ENCODE measurements around the gene GRK5. TPM values are rescaled to one million over a fixed set of nuclear protein-coding genes. Genes with fewer than 3 reads are reported as not detected.
A peak's percentile ranks its signal among the peaks of the same experiment; 100 is the strongest.

The GRK5 gene
- total RNA-seq, 2 experiments from 2014 or later = 21.2 to 24.8 TPM

DNA sequence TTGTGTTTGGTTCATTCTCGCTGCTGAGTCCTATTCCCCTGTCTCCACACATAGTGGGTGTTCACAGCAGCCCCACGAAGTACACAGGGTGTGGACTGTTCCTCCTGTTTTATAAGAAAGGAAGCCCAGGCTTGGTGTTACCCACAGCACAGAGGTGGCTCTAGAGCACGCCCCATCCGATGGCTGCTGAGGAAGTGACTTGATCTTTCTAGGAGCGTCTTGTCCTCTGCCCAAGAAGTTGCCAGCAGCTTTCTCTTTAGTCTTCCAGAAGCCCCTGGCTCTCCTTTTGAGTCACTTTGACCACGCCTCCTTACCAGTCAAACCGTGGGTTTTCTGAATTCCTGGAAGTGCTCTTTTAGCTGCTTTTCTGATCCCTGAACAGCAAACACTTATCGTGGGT, 94.0 kb downstream of the GRK5 start:
- ATAC-seq = peak; percentile 67
- no peaks in the 10 kb centered on the region for H3K27me3 Mint-ChIP-seq
- ChIA-PET POLR2A (interaction anchor here (0.6 to 1.4 kb wide), 3 partner anchors 14 to 305 kb away, joined by 3 to 5 read pairs (median 5); no protein-coding TSS in a partner anchor), CTCF (interaction anchor here (0.6 to 1.8 kb wide), 8 partner anchors 31 to 112 kb away, joined by 3 to 12 read pairs (median 3); partner anchors contain the start of gene GRK5)
- H3K27ac Mint-ChIP-seq = peak overlapping the region; percentile 98
- peaks cover 13% of the 10 kb centered on the region for H3K36me3 Mint-ChIP-seq (ENCODE audit: low read depth)
- DNase-seq = peak; percentile 85
- peak overlapping the region; percentile 53 for H3K4me3 Mint-ChIP-seq
- peaks cover 78% of the 10 kb centered on the region for H3K4me1 Mint-ChIP-seq
- intact Hi-C loops (cut with DNase I, micrococcal nuclease) = loop anchor here (1.0 to 10.0 kb wide), 4 partner anchors 14 to 1647 kb away; partner anchors contain the start of gene CACUL1 (in 1 of the 2)
- peaks cover 5% of the 10 kb centered on the region for H3K9me3 Mint-ChIP-seq (ENCODE audit: low read depth)

GRCh38 chr10:119302172-119302571, 94.8 kb downstream of the GRK5 start:
- no peak for DNase-seq
- intact Hi-C loops (cut with DNase I, micrococcal nuclease) = loop anchor here (10.0 kb wide), 2 partner anchors 547 to 1647 kb away; partner anchors contain the start of gene CACUL1 (in 1 of the 2)

GRCh38 chr10:119302591-119303253, 95.4 kb downstream of the GRK5 start:
- no peak for ATAC-seq
- Mint-ChIP-seq H3K4me1 (peaks cover 91% of the 10 kb centered on the region), H3K4me3 (no peak overlapping the region), H3K27ac (peak overlapping the region; percentile 98), H3K36me3 (ENCODE audit: low read depth) (peaks cover 2% of the 10 kb centered on the region), H3K27me3 (no peaks in the 10 kb centered on the region), H3K9me3 (ENCODE audit: low read depth) (no peaks in the 10 kb centered on the region)
- DNase-seq = no peak
- intact Hi-C loops (cut with DNase I, micrococcal nuclease) = loop anchor here (10.0 kb wide), 2 partner anchors 548 to 1648 kb away; partner anchors contain the start of gene CACUL1 (in 1 of the 2)
- ChIA-PET CTCF (interaction anchor here (0.6 to 1.8 kb wide), 5 partner anchors 55 to 565 kb away, joined by 3 to 12 read pairs (median 5); partner anchors contain the start of gene GRK5), POLR2A (interaction anchor here (1.4 kb wide), 1 partner anchor 13 kb away, joined by 5 read pairs; no protein-coding TSS in a partner anchor)

More at GRCh38 chr10:119302172-119302571, 94.8 kb downstream of the GRK5 start:
- peak overlapping the region; percentile 53 for H3K4me3 Mint-ChIP-seq
- ATAC-seq = no peak
- peak overlapping the region; percentile 98 for H3K27ac Mint-ChIP-seq
- H3K9me3 Mint-ChIP-seq (ENCODE audit: low read depth) = peaks cover 2% of the 10 kb centered on the region
- H3K4me1 Mint-ChIP-seq = peaks cover 85% of the 10 kb centered on the region
- POLR2A ChIA-PET = interaction anchor here (1.2 to 1.4 kb wide), 2 partner anchors 14 to 31 kb away, joined by 5 read pairs; no protein-coding TSS in a partner anchor
- no peaks in the 10 kb centered on the region for H3K27me3 Mint-ChIP-seq
- peaks cover 7% of the 10 kb centered on the region for H3K36me3 Mint-ChIP-seq (ENCODE audit: low read depth)
- CTCF ChIA-PET = interaction anchor here (0.6 to 1.8 kb wide), 9 partner anchors 31 to 566 kb away, joined by 3 to 12 read pairs (median 3); partner anchors contain the start of gene GRK5

DNA sequence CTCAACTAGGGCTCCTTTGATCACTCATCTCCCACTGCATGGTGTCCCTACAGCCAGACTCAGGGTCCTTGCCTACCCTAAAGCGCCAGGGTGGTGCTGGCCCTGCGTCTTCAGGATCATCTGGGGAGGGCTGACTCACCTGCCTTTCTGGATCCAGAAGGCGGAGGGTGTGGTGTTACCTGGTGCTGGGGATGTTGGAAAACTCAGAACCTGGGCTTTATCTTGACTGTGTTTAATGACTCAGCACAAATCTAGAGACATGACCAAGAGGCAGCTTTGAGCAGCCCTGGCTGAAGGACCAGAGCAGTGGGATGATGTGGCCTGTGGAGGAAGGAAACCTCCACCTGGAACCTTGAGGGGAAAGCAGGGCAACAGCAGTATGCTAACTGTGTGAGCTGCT, 96.5 kb downstream of the GRK5 start:
- DNase-seq (no peak), ATAC-seq (no peak)
- intact Hi-C loops (cut with DNase I, micrococcal nuclease) = loop anchor here (10.0 kb wide), 2 partner anchors 549 to 1649 kb away; partner anchors contain the start of gene CACUL1 (in 1 of the 2)
- Mint-ChIP-seq H3K36me3 (ENCODE audit: low read depth) (no peaks in the 10 kb centered on the region), H3K9me3 (ENCODE audit: low read depth) (no peaks in the 10 kb centered on the region), H3K27me3 (no peaks in the 10 kb centered on the region), H3K4me1 (peaks cover 94% of the 10 kb centered on the region), H3K4me3 (no peak overlapping the region), H3K27ac (peak overlapping the region; percentile 98)
- POLR2A ChIA-PET = no interaction called here
- CTCF ChIA-PET = interaction anchor here (0.7 to 3.9 kb wide), 2 partner anchors 94 to 139 kb away, joined by 3 to 35 read pairs; partner anchors contain the start of genes GRK5 and SFXN4

DNA sequence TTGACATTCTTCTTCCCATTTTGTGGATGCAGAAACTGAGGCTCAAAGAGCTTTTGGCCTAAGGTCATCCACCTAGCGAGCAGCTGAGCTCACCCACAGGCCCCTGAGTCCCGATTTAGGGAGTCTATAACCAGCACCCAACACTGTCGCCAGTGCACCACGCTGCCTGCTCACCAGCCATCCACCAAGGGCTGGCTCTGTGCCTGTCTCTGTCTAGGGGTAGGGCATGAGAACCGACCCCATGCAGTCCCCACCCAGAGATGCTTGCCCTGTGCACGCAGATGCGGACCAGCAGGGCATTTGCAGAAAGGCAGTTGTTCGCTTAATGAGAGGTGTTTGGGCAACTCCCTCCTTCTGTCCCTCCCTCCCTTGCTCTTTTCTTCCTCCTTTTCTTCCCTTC, 97.2 kb downstream of the GRK5 start:
- Mint-ChIP-seq H3K4me1 (peaks cover 93% of the 10 kb centered on the region), H3K9me3 (ENCODE audit: low read depth) (no peaks in the 10 kb centered on the region), H3K4me3 (no peak overlapping the region), H3K36me3 (ENCODE audit: low read depth) (no peaks in the 10 kb centered on the region), H3K27me3 (no peaks in the 10 kb centered on the region), H3K27ac (peak overlapping the region; percentile 100)
- ATAC-seq (no peak), DNase-seq (no peak)
- CTCF ChIA-PET = interaction anchor here (0.7 to 3.9 kb wide), 2 partner anchors 95 to 139 kb away, joined by 3 to 35 read pairs; partner anchors contain the start of genes GRK5 and SFXN4
- POLR2A ChIA-PET = interaction anchor here (0.7 kb wide), 1 partner anchor 98 kb away, joined by 7 read pairs; no protein-coding TSS in a partner anchor
- intact Hi-C loops (cut with DNase I, micrococcal nuclease) = loop anchor here (10.0 kb wide), 2 partner anchors 550 to 1650 kb away; partner anchors contain the start of gene CACUL1 (in 1 of the 2)

GRCh38 chr10:119305860-119306513, 98.6 kb downstream of the GRK5 start:
- peak; percentile 93 for DNase-seq
- peak; percentile 73 for ATAC-seq
- Mint-ChIP-seq H3K4me1 (peaks cover 79% of the 10 kb centered on the region), H3K36me3 (ENCODE audit: low read depth) (no peaks in the 10 kb centered on the region), H3K4me3 (peak overlapping the region; percentile 72), H3K27me3 (peaks cover 2% of the 10 kb centered on the region), H3K27ac (peak overlapping the region; percentile 100), H3K9me3 (ENCODE audit: low read depth) (no peaks in the 10 kb centered on the region)
- ChIA-PET POLR2A (interaction anchor here (0.6 to 1.4 kb wide), 5 partner anchors 10 to 551 kb away, joined by 3 to 8 read pairs (median 3); partner anchors contain the start of genes CACUL1 and GRK5), CTCF (interaction anchor here (0.6 to 3.9 kb wide), 8 partner anchors 10 to 113 kb away, joined by 3 to 35 read pairs (median 4); partner anchors contain the start of gene GRK5)
- intact Hi-C loops (cut with DNase I, micrococcal nuclease) = loop anchor here (1.0 to 10.0 kb wide), 19 partner anchors 9 to 1651 kb away; partner anchors contain the start of genes GRK5 (in 2 of the 2), RGS10 (in 2 of the 2), BAG3 (in 1 of the 2) and CACUL1 (in 1 of the 2)

DNA sequence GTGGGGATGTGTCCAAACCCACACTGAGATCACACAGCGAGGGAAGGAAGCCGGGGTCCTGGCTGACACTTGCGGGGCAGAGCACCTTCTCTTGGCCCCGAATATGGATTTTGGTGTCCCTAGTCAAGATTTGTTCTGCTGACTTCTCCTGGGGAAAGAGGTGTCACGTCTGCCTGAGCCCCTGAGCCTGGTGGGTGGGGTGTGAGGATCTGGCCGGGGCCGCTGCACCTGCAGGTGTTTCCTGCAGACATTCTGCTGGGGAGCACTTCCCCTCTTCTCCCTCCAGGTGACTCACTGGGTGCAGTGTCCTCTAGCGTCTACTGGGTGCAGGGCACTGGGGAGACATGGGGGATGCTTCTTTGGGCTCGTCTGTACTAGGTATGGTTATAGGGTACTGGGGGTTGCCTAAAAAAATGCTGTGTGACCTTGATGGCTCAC, 99.2 kb downstream of the GRK5 start:
- DNase-seq (peak; percentile 84), ATAC-seq (peak; percentile 75)
- ChIA-PET CTCF (interaction anchor here (0.5 to 3.9 kb wide), 11 partner anchors 9 to 107 kb away, joined by 3 to 35 read pairs (median 3); partner anchors contain the start of gene GRK5), POLR2A (interaction anchor here (0.6 to 1.3 kb wide), 5 partner anchors 9 to 552 kb away, joined by 3 to 8 read pairs (median 4); partner anchors contain the start of genes CACUL1 and GRK5)
- Mint-ChIP-seq H3K4me1 (peaks cover 75% of the 10 kb centered on the region), H3K9me3 (ENCODE audit: low read depth) (no peaks in the 10 kb centered on the region), H3K27me3 (peaks cover 2% of the 10 kb centered on the region), H3K4me3 (peak overlapping the region; percentile 72), H3K36me3 (ENCODE audit: low read depth) (peaks cover 2% of the 10 kb centered on the region), H3K27ac (peak overlapping the region; percentile 100)
- intact Hi-C loops (cut with DNase I, micrococcal nuclease) = loop anchor here (1.0 to 10.0 kb wide), 19 partner anchors 9 to 1652 kb away; partner anchors contain the start of genes GRK5 (in 2 of the 2), RGS10 (in 2 of the 2), BAG3 (in 1 of the 2) and CACUL1 (in 1 of the 2)

GRCh38 chr10:119306986-119307392, 99.6 kb downstream of the GRK5 start:
- ChIA-PET POLR2A (interaction anchor here (0.6 to 1.3 kb wide), 3 partner anchors 9 to 131 kb away, joined by 3 to 8 read pairs (median 4); partner anchors contain the start of gene GRK5), CTCF (interaction anchor here (0.5 to 3.9 kb wide), 8 partner anchors 9 to 107 kb away, joined by 3 to 35 read pairs (median 5); partner anchors contain the start of gene GRK5)
- H3K9me3 Mint-ChIP-seq (ENCODE audit: low read depth) = no peaks in the 10 kb centered on the region
- H3K27ac Mint-ChIP-seq = peak overlapping the region; percentile 100
- peaks cover 71% of the 10 kb centered on the region for H3K4me1 Mint-ChIP-seq
- peaks cover 2% of the 10 kb centered on the region for H3K36me3 Mint-ChIP-seq (ENCODE audit: low read depth)
- peaks cover 2% of the 10 kb centered on the region for H3K27me3 Mint-ChIP-seq
- DNase-seq = peak; percentile 63
- peak; percentile 51 for ATAC-seq
- intact Hi-C loops (cut with DNase I, micrococcal nuclease) = loop anchor here (1.0 to 10.0 kb wide), 19 partner anchors 8 to 1652 kb away; partner anchors contain the start of genes GRK5 (in 2 of the 2), RGS10 (in 2 of the 2), BAG3 (in 1 of the 2) and CACUL1 (in 1 of the 2)
- peak overlapping the region; percentile 72 for H3K4me3 Mint-ChIP-seq

- DNase-seq (no peak), ATAC-seq (no peak)
- POLR2A ChIA-PET = interaction anchor here (0.6 to 0.7 kb wide), 2 partner anchors 26 to 1423 kb away, joined by 3 read pairs; no protein-coding TSS in a partner anchor
- H3K27me3 Mint-ChIP-seq = peaks cover 2% of the 10 kb centered on the region
- H3K4me3 Mint-ChIP-seq = no peak overlapping the region
- peak overlapping the region; percentile 100 for H3K27ac Mint-ChIP-seq
- H3K9me3 Mint-ChIP-seq (ENCODE audit: low read depth) = no peaks in the 10 kb centered on the region
- peaks cover 70% of the 10 kb centered on the region for H3K4me1 Mint-ChIP-seq
- intact Hi-C loops (cut with DNase I, micrococcal nuclease) = loop anchor here (5.0 to 10.0 kb wide), 7 partner anchors 56 to 1653 kb away; partner anchors contain the start of genes CACUL1 (in 1 of the 2), INPP5F (in 1 of the 2) and RGS10 (in 1 of the 2)
- CTCF ChIA-PET = interaction anchor here (1.2 kb wide), 1 partner anchor 93 kb away, joined by 3 read pairs; no protein-coding TSS in a partner anchor
- peaks cover 7% of the 10 kb centered on the region for H3K36me3 Mint-ChIP-seq (ENCODE audit: low read depth)
Observed at GRCh38 chr10:119308089-119308488, 100.7 kb downstream of the GRK5 start.

Data from activated CD4-positive, alpha-beta T cell treated with anti-CD3 and anti-CD28 coated beads for 36 hours (primary cell).